DND-41 (cell line): ENCODE data around the gene IFITM10.

ENCODE experiments used
- ATAC-seq: fragments of 200-7000 bp; cut with Tn5 transposase; 3 replicates; pipeline ENCODE4 v1.9.1; 2021; ENCODE audit warnings: low read depth; ENCODE audit not compliant: insufficient read depth
- DNase-seq: peaks from one replicate; pipeline ENCODE4 v3.0.0-alpha.2; 2020
- H2AFZ ChIP-seq: 2 replicates; pipeline ENCODE4 v1.6.0; 2012; ENCODE audit warnings: low read depth, low read length
- H3K27ac ChIP-seq: 2 replicates; pipeline ENCODE4 v1.5.1; 2012; ENCODE audit warnings: low read length, inconsistent platforms
- H3K27me3 ChIP-seq: fragments of 200-600 bp; sonication (generic); 2 replicates; pipeline ENCODE4 v1.6.0; 2012; ENCODE audit warnings: low read length, mild to moderate bottlenecking, inconsistent platforms; ENCODE audit not compliant: insufficient read depth, poor library complexity
- H3K36me3 ChIP-seq: 2 replicates; pipeline ENCODE4 v1.5.1; 2012; ENCODE audit warnings: low read length, inconsistent platforms; ENCODE audit not compliant: insufficient read depth
- H3K4me1 ChIP-seq: 2 replicates; pipeline ENCODE4 v1.5.1; 2012; ENCODE audit warnings: mild to moderate bottlenecking, low read length; ENCODE audit not compliant: insufficient read depth
- H3K4me2 ChIP-seq: 2 replicates; pipeline ENCODE4 v1.6.0; 2012; ENCODE audit warnings: mild to moderate bottlenecking, moderate library complexity, low read length, inconsistent platforms; ENCODE audit not compliant: insufficient read depth
- H3K4me3 ChIP-seq, 2 experiments: fragments of 200-600 bp in 1 of 2; shearing (Covaris generic) in 1 of 2; 2 replicates each; pipeline ENCODE4 v1.5.1; 2012 to 2016; ENCODE audit warnings: inconsistent platforms in 2 of 2, low read length in 2 of 2, mild to moderate bottlenecking in 2 of 2, low read depth in 1 of 2, moderate library complexity in 1 of 2
- H3K79me2 ChIP-seq: 2 replicates; pipeline ENCODE4 v1.6.0; 2012; ENCODE audit warnings: low read length, inconsistent platforms; ENCODE audit not compliant: insufficient read depth
- H3K9ac ChIP-seq: 2 replicates; pipeline ENCODE4 v1.6.0; 2012; ENCODE audit warnings: low read depth, mild to moderate bottlenecking, inconsistent platforms, low read length, moderate library complexity
- H3K9me3 ChIP-seq: 2 replicates; pipeline ENCODE4 v1.5.1; 2012; ENCODE audit warnings: low read length, moderate library complexity, mild to moderate bottlenecking, inconsistent platforms; ENCODE audit not compliant: insufficient read depth, severe bottlenecking
- H4K20me1 ChIP-seq: 2 replicates; pipeline ENCODE4 v1.6.0; 2012; ENCODE audit warnings: low read length; ENCODE audit not compliant: insufficient read depth
- EZH2 ChIP-seq: IDR thresholded peaks from 3 replicates; pipeline ENCODE4 v1.6.1; 2012; ENCODE audit warnings: borderline replicate concordance, low read depth, mild to moderate bottlenecking, moderate library complexity, low read length, inconsistent platforms; ENCODE audit not compliant: severe bottlenecking
- TF ChIP-seq, protein P1 (sequence below): IDR thresholded peaks from 2 replicates; pipeline ENCODE4 v1.5.1; 2012; ENCODE audit warnings: borderline replicate concordance, low read length, moderate library complexity, mild to moderate bottlenecking; ENCODE audit not compliant: poor library complexity, severe bottlenecking; ENCODE audit errors: extremely low read depth

Gene IFITM10

DNA sequence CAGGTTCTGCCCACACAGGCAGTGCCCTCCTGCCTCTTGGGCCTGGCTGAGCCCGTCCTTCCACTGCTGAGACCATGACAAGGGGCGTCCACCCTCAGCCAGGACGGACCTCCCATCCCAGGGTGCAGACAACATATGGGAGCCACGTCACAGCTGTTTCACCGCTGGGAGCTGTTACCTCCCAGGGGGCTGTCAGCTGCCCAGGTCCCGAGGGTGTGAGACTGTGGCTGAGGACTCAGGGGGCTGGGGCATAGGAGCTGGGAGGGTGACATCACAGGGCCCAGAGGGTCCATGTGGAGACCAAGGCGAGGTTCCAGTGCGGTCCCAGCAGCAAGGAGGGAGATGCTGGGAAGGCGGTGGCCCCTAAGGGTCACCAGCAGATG lies 31.2 kb upstream of the IFITM10 start:
- no peak for DNase-seq
- ATAC-seq: no peak
- TF ChIP-seq, protein P1, sequence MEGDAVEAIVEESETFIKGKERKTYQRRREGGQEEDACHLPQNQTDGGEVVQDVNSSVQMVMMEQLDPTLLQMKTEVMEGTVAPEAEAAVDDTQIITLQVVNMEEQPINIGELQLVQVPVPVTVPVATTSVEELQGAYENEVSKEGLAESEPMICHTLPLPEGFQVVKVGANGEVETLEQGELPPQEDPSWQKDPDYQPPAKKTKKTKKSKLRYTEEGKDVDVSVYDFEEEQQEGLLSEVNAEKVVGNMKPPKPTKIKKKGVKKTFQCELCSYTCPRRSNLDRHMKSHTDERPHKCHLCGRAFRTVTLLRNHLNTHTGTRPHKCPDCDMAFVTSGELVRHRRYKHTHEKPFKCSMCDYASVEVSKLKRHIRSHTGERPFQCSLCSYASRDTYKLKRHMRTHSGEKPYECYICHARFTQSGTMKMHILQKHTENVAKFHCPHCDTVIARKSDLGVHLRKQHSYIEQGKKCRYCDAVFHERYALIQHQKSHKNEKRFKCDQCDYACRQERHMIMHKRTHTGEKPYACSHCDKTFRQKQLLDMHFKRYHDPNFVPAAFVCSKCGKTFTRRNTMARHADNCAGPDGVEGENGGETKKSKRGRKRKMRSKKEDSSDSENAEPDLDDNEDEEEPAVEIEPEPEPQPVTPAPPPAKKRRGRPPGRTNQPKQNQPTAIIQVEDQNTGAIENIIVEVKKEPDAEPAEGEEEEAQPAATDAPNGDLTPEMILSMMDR: no peak
- no peak for TF ChIP-seq EZH2
- Histone ChIP-seq H3K79me2 (no peaks in the 10 kb centered on the region), H3K9ac (no peak overlapping the region), H3K4me1 (no peaks in the 10 kb centered on the region), H4K20me1 (no peaks in the 10 kb centered on the region), H3K27ac (no peak overlapping the region), H2AFZ (no peak overlapping the region), H3K9me3 (no peaks in the 10 kb centered on the region), H3K4me3 (no peak overlapping the region), H3K4me2 (no peak overlapping the region), H3K27me3 (no peaks in the 10 kb centered on the region), H3K36me3 (no peaks in the 10 kb centered on the region)

DNA sequence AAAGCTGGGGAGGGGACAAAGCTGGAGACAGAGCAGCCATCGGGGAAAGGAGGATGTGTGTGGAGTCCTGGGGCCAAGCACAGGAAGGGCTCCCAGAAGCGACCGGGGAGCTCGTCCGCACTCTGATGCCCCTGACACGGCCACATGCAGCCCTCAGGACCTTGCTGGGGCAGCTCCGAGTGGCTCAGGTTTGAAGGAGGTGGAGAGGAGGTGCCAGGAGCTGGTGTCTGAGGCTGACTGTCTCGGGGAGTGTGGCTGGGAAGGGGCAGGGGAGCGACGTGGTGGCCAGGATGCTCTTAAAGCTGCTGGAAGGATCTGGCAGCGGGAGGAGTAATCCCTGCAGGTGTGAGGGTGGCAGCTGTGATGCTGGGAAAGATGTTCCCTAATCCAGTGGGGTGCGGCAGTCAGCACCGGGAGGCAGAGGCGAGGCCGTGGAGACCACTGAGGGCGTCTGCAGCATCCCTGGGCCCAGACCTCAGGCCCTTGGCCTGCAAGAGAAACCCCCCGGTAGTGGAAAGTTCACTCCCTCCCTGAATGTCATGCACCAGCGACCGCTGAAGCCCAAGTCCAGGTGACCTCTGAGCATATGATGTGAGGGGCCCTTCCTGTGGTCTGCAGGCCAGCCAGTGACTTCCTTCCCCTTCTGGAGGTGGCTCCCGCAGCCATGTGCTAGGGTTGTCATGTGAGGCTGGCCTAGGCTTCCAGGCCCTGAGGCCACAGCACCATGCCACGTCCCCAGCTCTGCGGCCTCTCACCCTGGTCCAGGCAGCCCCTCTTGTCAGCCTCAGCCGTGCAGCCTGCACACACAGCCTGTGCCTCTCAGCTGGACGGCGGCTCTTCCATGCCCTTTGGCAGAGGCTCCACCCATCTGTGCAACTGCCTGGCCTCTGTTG lies 30.6 kb upstream of the IFITM10 start:
- Histone ChIP-seq H4K20me1 (no peaks in the 10 kb centered on the region), H3K27ac (no peak overlapping the region), H2AFZ (no peak overlapping the region), H3K36me3 (no peaks in the 10 kb centered on the region), H3K4me1 (no peaks in the 10 kb centered on the region), H3K4me2 (no peak overlapping the region), H3K79me2 (no peaks in the 10 kb centered on the region), H3K9ac (no peak overlapping the region), H3K27me3 (no peaks in the 10 kb centered on the region), H3K9me3 (no peaks in the 10 kb centered on the region), H3K4me3 (no peak overlapping the region)
- no peak for ATAC-seq
- DNase-seq: no peak
- TF ChIP-seq, protein P1: no peak
- no peak for TF ChIP-seq EZH2

DNA sequence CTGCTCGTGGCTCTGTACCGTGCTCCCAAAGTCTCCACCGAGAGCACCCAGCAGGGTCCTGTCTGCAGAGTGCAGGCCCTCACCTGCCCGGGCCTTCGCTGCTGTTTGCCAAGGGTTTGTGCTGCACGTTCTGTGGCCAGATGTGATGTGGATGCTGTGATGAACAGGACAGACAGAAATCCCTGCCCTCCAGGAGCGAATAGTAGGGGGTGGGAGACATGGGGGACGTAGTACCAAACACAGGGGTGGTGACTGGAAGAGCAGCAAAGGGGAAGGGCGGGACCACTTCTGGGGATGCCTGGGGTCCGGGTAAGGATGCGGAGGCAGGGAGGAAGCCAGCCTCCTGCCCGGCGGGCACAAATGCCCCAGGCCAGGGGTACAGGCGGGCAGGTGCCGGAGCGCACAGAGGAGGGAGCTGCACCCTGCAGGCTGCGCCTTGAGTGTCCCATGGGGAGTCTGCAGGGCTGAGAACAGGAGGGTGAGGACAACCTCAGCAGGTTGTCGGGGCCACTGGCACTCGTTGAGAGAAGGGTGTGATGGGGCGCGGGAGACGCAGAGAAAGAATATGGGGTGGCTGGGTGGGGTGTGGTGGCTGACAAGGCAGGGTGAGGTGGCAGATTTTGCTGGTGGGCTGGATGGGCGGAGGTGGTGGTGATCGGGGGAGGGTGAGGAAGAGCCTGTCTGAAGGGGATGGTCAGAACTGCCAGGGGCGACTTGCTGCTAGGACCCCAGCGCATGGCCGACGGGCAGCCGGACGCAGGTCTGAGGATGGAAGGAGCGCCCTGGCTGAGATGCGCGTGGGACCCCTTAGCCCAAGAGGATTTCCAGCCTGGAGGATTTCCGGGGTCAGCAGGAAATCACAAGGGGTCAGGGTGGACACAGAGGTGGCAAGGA lies 29.7 kb upstream of the IFITM10 start:
- Histone ChIP-seq H3K4me2 (no peak overlapping the region), H3K79me2 (no peaks in the 10 kb centered on the region), H2AFZ (no peak overlapping the region), H3K4me1 (no peaks in the 10 kb centered on the region), H4K20me1 (no peaks in the 10 kb centered on the region), H3K27ac (no peak overlapping the region), H3K9me3 (no peaks in the 10 kb centered on the region), H3K9ac (no peak overlapping the region), H3K27me3 (no peaks in the 10 kb centered on the region), H3K36me3 (no peaks in the 10 kb centered on the region), H3K4me3 (no peak overlapping the region)
- ATAC-seq: no peak
- DNase-seq: no peak
- TF ChIP-seq, protein P1: no peak
- no peak for TF ChIP-seq EZH2
